Neutrophil (primary cell): ENCODE results near the gene CCL18.
"Not testable (repeated sequence)": the region's sequence is repeated elsewhere in the genome, so short reads cannot be mapped to it uniquely, and the experiment has no call there.

Source experiments
- H3K27ac ChIP-seq: fragments of 200-600 bp; sonication (generic); 2 replicates; pipeline ENCODE4 v1.5.1; 2016; ENCODE audit warnings: mild to moderate bottlenecking, moderate library complexity
- H3K27me3 ChIP-seq: fragments of 200-600 bp; sonication (generic); 2 replicates; pipeline ENCODE4 v1.6.0; 2016; ENCODE audit warnings: mild to moderate bottlenecking
- H3K36me3 ChIP-seq: fragments of 200-600 bp; sonication (generic); 2 replicates; pipeline ENCODE4 v1.5.1; 2017
- H3K4me1 ChIP-seq, 2 experiments: fragments of 200-600 bp in 1 of 2; sonication (generic) in 1 of 2; 1 replicate in 1 of 2; 2 replicates in 1 of 2; pipeline versions ENCODE4 v1.5.1 to v1.6.1; 2013 to 2016; ENCODE audit warnings: low read depth in 1 of 2, low read length in 1 of 2, mild to moderate bottlenecking in 1 of 2, moderate library complexity in 1 of 2; ENCODE audit not compliant: control insufficient read depth in 1 of 2, insufficient read depth in 1 of 2
- H3K4me3 ChIP-seq, 2 experiments: fragments of 200-600 bp in 1 of 2; sonication (generic) in 1 of 2; 1 replicate in 1 of 2; 2 replicates in 1 of 2; pipeline ENCODE4 v1.5.1; 2013 to 2016; ENCODE audit warnings: low read depth in 1 of 2, low read length in 1 of 2, mild to moderate bottlenecking in 1 of 2, moderate library complexity in 1 of 2
- H3K9me3 ChIP-seq: fragments of 200-600 bp; sonication (generic); 2 replicates; pipeline ENCODE4 v1.5.1; 2016
- CTCF ChIP-seq: fragments of 200-600 bp; sonication (generic); IDR thresholded peaks from 2 replicates; pipeline ENCODE4 v1.5.1; 2016; ENCODE audit warnings: antibody characterized with exemption

CCL18 gene

GRCh38 chr17:36111068-36111490 lies 47.0 kb downstream of the CCL18 start:
- Histone ChIP-seq H3K4me3 (no peak overlapping the region), H3K9me3 (no peaks in the 10 kb centered on the region), H3K27ac (no peak overlapping the region), H3K4me1 (peaks cover 27 to 28% of the 10 kb centered on the region in 2 experiments), H3K36me3 (no peaks in the 10 kb centered on the region), H3K27me3 (no peaks in the 10 kb centered on the region)
- no peak for TF ChIP-seq CTCF

GRCh38 chr17:36112572-36112971 lies 48.5 kb downstream of the CCL18 start:
- Histone ChIP-seq H3K27me3 (no peaks in the 10 kb centered on the region), H3K9me3 (no peaks in the 10 kb centered on the region), H3K4me1 (peaks cover 12 to 13% of the 10 kb centered on the region in 2 experiments), H3K4me3 (no peak overlapping the region), H3K27ac (no peak overlapping the region), H3K36me3 (no peaks in the 10 kb centered on the region)
- TF ChIP-seq CTCF: no peak

GRCh38 chr17:36113131-36113530 lies 49.1 kb downstream of the CCL18 start:
- not testable (repeated sequence) for H3K4me1 ChIP-seq, H3K4me3 ChIP-seq, H3K9me3 ChIP-seq, H3K27me3 ChIP-seq, H3K27ac ChIP-seq, H3K36me3 ChIP-seq

- not testable (repeated sequence) for H3K4me3 ChIP-seq, H3K27ac ChIP-seq, H3K4me1 ChIP-seq, H3K9me3 ChIP-seq, H3K27me3 ChIP-seq, H3K36me3 ChIP-seq
Observed at GRCh38 chr17:36114971-36115648, 51.0 kb downstream of the CCL18 start.

GRCh38 chr17:36115649-36115977 lies 51.5 kb downstream of the CCL18 start:
- H3K27me3 ChIP-seq, H3K27ac ChIP-seq, H3K9me3 ChIP-seq, H3K36me3 ChIP-seq, H3K4me3 ChIP-seq, H3K4me1 ChIP-seq: not testable (repeated sequence)

GRCh38 chr17:36117505-36118382 lies 53.7 kb downstream of the CCL18 start:
- H3K27me3 ChIP-seq: no peaks in the 10 kb centered on the region
- TF ChIP-seq CTCF: no peak

More at GRCh38 chr17:36117505-36118382, 53.7 kb downstream of the CCL18 start:
- H3K27ac ChIP-seq: no peak overlapping the region
- H3K4me1 ChIP-seq: no peaks in the 10 kb centered on the region
- no peaks in the 10 kb centered on the region for H3K36me3 ChIP-seq
- no peaks in the 10 kb centered on the region for H3K9me3 ChIP-seq
- no peak overlapping the region for H3K4me3 ChIP-seq
